ENCODE measurements around the gene SLC38A11. TPM values are rescaled to one million over a fixed set of nuclear protein-coding genes. Genes with fewer than 3 reads are reported as not detected.

The SLC38A11 gene
- total and polyA plus RNA-seq, 2 of the 13 experiments (the other 11 are each of a cell fraction or from before 2014, with no cell fraction given), result 14.0 to 14.3 TPM

DNA sequence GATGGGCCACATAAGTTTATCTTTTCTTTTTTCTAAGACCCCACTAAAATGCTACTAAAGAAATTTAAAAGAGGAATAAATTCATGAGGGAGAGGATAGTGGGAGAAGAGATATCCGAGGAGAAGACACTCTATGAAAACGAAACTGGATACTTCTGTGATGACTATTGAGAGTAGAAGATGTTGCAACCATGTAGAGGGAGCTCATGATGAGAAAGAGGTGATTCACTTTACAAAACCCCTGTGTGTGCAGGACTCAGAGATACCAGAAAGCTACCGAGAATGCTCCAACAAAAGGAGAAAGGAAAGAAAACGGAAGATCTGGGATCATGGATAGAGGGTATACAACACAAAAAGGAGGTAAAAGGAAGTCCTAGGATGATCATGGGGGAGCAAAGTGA is 34.9 kb downstream of the SLC38A11 start (continued):
- TF ChIP-seq, protein P1, sequence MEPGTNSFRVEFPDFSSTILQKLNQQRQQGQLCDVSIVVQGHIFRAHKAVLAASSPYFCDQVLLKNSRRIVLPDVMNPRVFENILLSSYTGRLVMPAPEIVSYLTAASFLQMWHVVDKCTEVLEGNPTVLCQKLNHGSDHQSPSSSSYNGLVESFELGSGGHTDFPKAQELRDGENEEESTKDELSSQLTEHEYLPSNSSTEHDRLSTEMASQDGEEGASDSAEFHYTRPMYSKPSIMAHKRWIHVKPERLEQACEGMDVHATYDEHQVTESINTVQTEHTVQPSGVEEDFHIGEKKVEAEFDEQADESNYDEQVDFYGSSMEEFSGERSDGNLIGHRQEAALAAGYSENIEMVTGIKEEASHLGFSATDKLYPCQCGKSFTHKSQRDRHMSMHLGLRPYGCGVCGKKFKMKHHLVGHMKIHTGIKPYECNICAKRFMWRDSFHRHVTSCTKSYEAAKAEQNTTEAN (CRISPR knock-in tag; conservative IDR thresholded peaks at IDR 0.05), result no peak
- TF ChIP-seq SMARCC2 (IDR thresholded peaks at IDR 0.05), result no peak
- TF ChIP-seq ZNF557 (CRISPR knock-in tag; IDR thresholded peaks at IDR 0.05), result no peak
- no peak for TF ChIP-seq ZNF543 (CRISPR knock-in tag; IDR thresholded peaks at IDR 0.05)
- TF ChIP-seq, protein P2, sequence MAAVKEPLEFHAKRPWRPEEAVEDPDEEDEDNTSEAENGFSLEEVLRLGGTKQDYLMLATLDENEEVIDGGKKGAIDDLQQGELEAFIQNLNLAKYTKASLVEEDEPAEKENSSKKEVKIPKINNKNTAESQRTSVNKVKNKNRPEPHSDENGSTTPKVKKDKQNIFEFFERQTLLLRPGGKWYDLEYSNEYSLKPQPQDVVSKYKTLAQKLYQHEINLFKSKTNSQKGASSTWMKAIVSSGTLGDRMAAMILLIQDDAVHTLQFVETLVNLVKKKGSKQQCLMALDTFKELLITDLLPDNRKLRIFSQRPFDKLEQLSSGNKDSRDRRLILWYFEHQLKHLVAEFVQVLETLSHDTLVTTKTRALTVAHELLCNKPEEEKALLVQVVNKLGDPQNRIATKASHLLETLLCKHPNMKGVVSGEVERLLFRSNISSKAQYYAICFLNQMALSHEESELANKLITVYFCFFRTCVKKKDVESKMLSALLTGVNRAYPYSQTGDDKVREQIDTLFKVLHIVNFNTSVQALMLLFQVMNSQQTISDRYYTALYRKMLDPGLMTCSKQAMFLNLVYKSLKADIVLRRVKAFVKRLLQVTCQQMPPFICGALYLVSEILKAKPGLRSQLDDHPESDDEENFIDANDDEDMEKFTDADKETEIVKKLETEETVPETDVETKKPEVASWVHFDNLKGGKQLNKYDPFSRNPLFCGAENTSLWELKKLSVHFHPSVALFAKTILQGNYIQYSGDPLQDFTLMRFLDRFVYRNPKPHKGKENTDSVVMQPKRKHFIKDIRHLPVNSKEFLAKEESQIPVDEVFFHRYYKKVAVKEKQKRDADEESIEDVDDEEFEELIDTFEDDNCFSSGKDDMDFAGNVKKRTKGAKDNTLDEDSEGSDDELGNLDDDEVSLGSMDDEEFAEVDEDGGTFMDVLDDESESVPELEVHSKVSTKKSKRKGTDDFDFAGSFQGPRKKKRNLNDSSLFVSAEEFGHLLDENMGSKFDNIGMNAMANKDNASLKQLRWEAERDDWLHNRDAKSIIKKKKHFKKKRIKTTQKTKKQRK (IDR thresholded peaks at IDR 0.05; ENCODE audit: low read length), result no peak
- TF ChIP-seq ZNF724P (CRISPR knock-in tag; IDR thresholded peaks at IDR 0.05; ENCODE audit: borderline replicate concordance), result no peak
- TF ChIP-seq REXO4 (CRISPR knock-in tag; IDR thresholded peaks at IDR 0.05; ENCODE audit: borderline replicate concordance), result no peak
- TF ChIP-seq TOE1 (CRISPR knock-in tag; IDR thresholded peaks at IDR 0.05), result no peak
- TF ChIP-seq ARNT (IDR thresholded peaks at IDR 0.05), result no peak
- TF ChIP-seq, protein P3, sequence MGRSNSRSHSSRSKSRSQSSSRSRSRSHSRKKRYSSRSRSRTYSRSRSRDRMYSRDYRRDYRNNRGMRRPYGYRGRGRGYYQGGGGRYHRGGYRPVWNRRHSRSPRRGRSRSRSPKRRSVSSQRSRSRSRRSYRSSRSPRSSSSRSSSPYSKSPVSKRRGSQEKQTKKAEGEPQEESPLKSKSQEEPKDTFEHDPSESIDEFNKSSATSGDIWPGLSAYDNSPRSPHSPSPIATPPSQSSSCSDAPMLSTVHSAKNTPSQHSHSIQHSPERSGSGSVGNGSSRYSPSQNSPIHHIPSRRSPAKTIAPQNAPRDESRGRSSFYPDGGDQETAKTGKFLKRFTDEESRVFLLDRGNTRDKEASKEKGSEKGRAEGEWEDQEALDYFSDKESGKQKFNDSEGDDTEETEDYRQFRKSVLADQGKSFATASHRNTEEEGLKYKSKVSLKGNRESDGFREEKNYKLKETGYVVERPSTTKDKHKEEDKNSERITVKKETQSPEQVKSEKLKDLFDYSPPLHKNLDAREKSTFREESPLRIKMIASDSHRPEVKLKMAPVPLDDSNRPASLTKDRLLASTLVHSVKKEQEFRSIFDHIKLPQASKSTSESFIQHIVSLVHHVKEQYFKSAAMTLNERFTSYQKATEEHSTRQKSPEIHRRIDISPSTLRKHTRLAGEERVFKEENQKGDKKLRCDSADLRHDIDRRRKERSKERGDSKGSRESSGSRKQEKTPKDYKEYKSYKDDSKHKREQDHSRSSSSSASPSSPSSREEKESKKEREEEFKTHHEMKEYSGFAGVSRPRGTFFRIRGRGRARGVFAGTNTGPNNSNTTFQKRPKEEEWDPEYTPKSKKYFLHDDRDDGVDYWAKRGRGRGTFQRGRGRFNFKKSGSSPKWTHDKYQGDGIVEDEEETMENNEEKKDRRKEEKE (IDR thresholded peaks at IDR 0.05), result no peak
- no peak for TF ChIP-seq ZNF484 (CRISPR knock-in tag; IDR thresholded peaks at IDR 0.05; ENCODE audit: borderline replicate concordance, low read depth)
- no peak for TF ChIP-seq RAD51 (IDR thresholded peaks at IDR 0.05; ENCODE audit: borderline replicate concordance)
- TF ChIP-seq NCOR1 (IDR thresholded peaks at IDR 0.05; ENCODE audit: borderline replicate concordance, low read length), result no peak
- TF ChIP-seq BCL6 (CRISPR knock-in tag; IDR thresholded peaks at IDR 0.05), result peak; percentile 24; the same call in 1 of the 2 replicates
- TF ChIP-seq ZNF232 (CRISPR knock-in tag; IDR thresholded peaks at IDR 0.05; ENCODE audit: borderline replicate concordance), result no peak
- TF ChIP-seq, protein P4, sequence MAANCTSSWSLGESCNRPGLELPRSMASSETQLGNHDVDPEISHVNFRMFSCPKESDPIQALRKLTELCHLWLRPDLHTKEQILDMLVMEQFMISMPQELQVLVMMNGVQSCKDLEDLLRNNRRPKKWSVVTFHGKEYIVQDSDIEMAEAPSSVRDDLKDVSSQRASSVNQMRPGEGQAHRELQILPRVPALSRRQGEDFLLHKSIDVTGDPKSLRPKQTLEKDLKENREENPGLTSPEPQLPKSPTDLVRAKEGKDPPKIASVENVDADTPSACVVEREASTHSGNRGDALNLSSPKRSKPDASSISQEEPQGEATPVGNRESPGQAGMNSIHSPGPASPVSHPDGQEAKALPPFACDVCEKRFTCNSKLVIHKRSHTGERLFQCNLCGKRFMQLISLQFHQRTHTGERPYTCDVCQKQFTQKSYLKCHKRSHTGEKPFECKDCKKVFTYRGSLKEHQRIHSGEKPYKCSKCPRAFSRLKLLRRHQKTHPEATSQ (CRISPR knock-in tag; IDR thresholded peaks at IDR 0.05; ENCODE audit: borderline replicate concordance), result peak; percentile 51; the same call in 1 of the 2 replicates
- no peak for TF ChIP-seq PCBP2 (optimal IDR thresholded peaks at IDR 0.05; ENCODE audit: low read depth, low read length, poor library complexity, severe bottlenecking)
- no peak for TF ChIP-seq FOXM1 (CRISPR knock-in tag; IDR thresholded peaks at IDR 0.05)
- no peak for TF ChIP-seq KDM4B (CRISPR knock-in tag; IDR thresholded peaks at IDR 0.05)
- no peak for TF ChIP-seq ZNF772 (CRISPR knock-in tag; IDR thresholded peaks at IDR 0.05)
- no peak for TF ChIP-seq ZNF253 (CRISPR knock-in tag; IDR thresholded peaks at IDR 0.05; ENCODE audit: borderline replicate concordance)
- peak; percentile 97 for TF ChIP-seq CEBPB (IDR thresholded peaks at IDR 0.05; ENCODE audit: borderline replicate concordance, low read depth, low read length)
- TF ChIP-seq GTF2F1 (IDR thresholded peaks at IDR 0.05; ENCODE audit: low read length), result no peak
- TF ChIP-seq MED13 (CRISPR knock-in tag; IDR thresholded peaks at IDR 0.05), result no peak

Measured in HepG2 (cell line).